Measurements from ENCODE around the gene HPCA. TPM values are rescaled to one million over a fixed set of nuclear protein-coding genes. Genes with fewer than 3 reads are reported as not detected.

HPCA gene
- total RNA-seq, result not detected

- Mint-ChIP-seq H3K27me3 (ENCODE audit: low read depth) (peaks cover 60% of the 10 kb centered on the region), H3K36me3 (ENCODE audit: insufficient read depth) (no peaks in the 10 kb centered on the region), H3K4me3 (no peak within 1 kb of the TSS), H3K4me1 (ENCODE audit: low read depth) (peaks cover 6% of the 10 kb centered on the region), H3K9me3 (no peaks in the 10 kb centered on the region)
- DNase-seq, result no peak
- peak; percentile 72 to 75 for ATAC-seq
Observed at GRCh38 chr1:32886004-32886827, at the start of gene HPCA. Gene HPCA (plus strand): TSS chr1:32886491. CDS start chr1:32888899, 2,408 bp downstream.

- no peaks in the 10 kb centered on the region for H3K4me1 Mint-ChIP-seq (ENCODE audit: low read depth)
- H3K27me3 Mint-ChIP-seq (ENCODE audit: low read depth), result no peaks in the 10 kb centered on the region
- ATAC-seq (no peak), DNase-seq (no peak)
- H3K36me3 Mint-ChIP-seq (ENCODE audit: insufficient read depth), result peaks cover 11% of the 10 kb centered on the region
- H3K4me3 Mint-ChIP-seq, result no peak overlapping the region
- H3K9me3 Mint-ChIP-seq, result no peaks in the 10 kb centered on the region
Observed at GRCh38 chr1:32848354-32849063, 37.8 kb upstream of the HPCA start.

GRCh38 chr1:32855861-32856617 lies 30.3 kb upstream of the HPCA start:
- no peak for ATAC-seq
- Mint-ChIP-seq H3K4me1 (ENCODE audit: low read depth) (no peaks in the 10 kb centered on the region), H3K36me3 (ENCODE audit: insufficient read depth) (peaks cover 28% of the 10 kb centered on the region), H3K9me3 (no peaks in the 10 kb centered on the region), H3K4me3 (no peak overlapping the region), H3K27me3 (ENCODE audit: low read depth) (no peaks in the 10 kb centered on the region)
- DNase-seq, result no peak

GRCh38 chr1:32858136-32858535 lies 28.2 kb upstream of the HPCA start:
- Mint-ChIP-seq H3K4me1 (ENCODE audit: low read depth) (no peaks in the 10 kb centered on the region), H3K36me3 (ENCODE audit: insufficient read depth) (peaks cover 35% of the 10 kb centered on the region), H3K9me3 (no peaks in the 10 kb centered on the region), H3K4me3 (no peak overlapping the region), H3K27me3 (ENCODE audit: low read depth) (no peaks in the 10 kb centered on the region)
- no peak for DNase-seq
- no peak for ATAC-seq

GRCh38 chr1:32858791-32859190 lies 27.5 kb upstream of the HPCA start:
- Mint-ChIP-seq H3K9me3 (no peaks in the 10 kb centered on the region), H3K4me3 (no peak overlapping the region), H3K4me1 (ENCODE audit: low read depth) (no peaks in the 10 kb centered on the region), H3K36me3 (ENCODE audit: insufficient read depth) (peaks cover 38% of the 10 kb centered on the region), H3K27me3 (ENCODE audit: low read depth) (no peaks in the 10 kb centered on the region)
- DNase-seq, result no peak
- ATAC-seq, result no peak

- no peaks in the 10 kb centered on the region for H3K4me1 Mint-ChIP-seq (ENCODE audit: low read depth)
- H3K36me3 Mint-ChIP-seq (ENCODE audit: insufficient read depth), result peaks cover 30% of the 10 kb centered on the region
- no peak overlapping the region for H3K4me3 Mint-ChIP-seq
- DNase-seq, result no peak
- no peaks in the 10 kb centered on the region for H3K27me3 Mint-ChIP-seq (ENCODE audit: low read depth)
- ATAC-seq, result no peak
- no peaks in the 10 kb centered on the region for H3K9me3 Mint-ChIP-seq
Observed at GRCh38 chr1:32859915-32860314, 26.4 kb upstream of the HPCA start.

- H3K4me3 Mint-ChIP-seq, result no peak overlapping the region
- H3K4me1 Mint-ChIP-seq (ENCODE audit: low read depth), result no peaks in the 10 kb centered on the region
- H3K9me3 Mint-ChIP-seq, result no peaks in the 10 kb centered on the region
- no peak for ATAC-seq
- H3K36me3 Mint-ChIP-seq (ENCODE audit: insufficient read depth), result peaks cover 29% of the 10 kb centered on the region
- no peak for DNase-seq
- H3K27me3 Mint-ChIP-seq (ENCODE audit: low read depth), result no peaks in the 10 kb centered on the region
Observed at GRCh38 chr1:32860566-32860965, 25.7 kb upstream of the HPCA start.

GRCh38 chr1:32861904-32862695 lies 24.2 kb upstream of the HPCA start:
- Mint-ChIP-seq H3K36me3 (ENCODE audit: insufficient read depth) (peaks cover 22% of the 10 kb centered on the region), H3K27me3 (ENCODE audit: low read depth) (no peaks in the 10 kb centered on the region), H3K4me1 (ENCODE audit: low read depth) (no peaks in the 10 kb centered on the region), H3K9me3 (no peaks in the 10 kb centered on the region), H3K4me3 (no peak overlapping the region)
- no peak for DNase-seq
- no peak for ATAC-seq

GRCh38 chr1:32863218-32863880 lies 22.9 kb upstream of the HPCA start:
- ATAC-seq (no peak), DNase-seq (no peak)
- Mint-ChIP-seq H3K4me1 (ENCODE audit: low read depth) (no peaks in the 10 kb centered on the region), H3K9me3 (no peaks in the 10 kb centered on the region), H3K27me3 (ENCODE audit: low read depth) (no peaks in the 10 kb centered on the region), H3K4me3 (no peak overlapping the region), H3K36me3 (ENCODE audit: insufficient read depth) (peaks cover 17% of the 10 kb centered on the region)

- H3K4me1 Mint-ChIP-seq (ENCODE audit: low read depth), result no peaks in the 10 kb centered on the region
- H3K27me3 Mint-ChIP-seq (ENCODE audit: low read depth), result no peaks in the 10 kb centered on the region
- DNase-seq (no peak), ATAC-seq (no peak)
- H3K4me3 Mint-ChIP-seq, result no peak overlapping the region
- H3K9me3 Mint-ChIP-seq, result no peaks in the 10 kb centered on the region
- peaks cover 21% of the 10 kb centered on the region for H3K36me3 Mint-ChIP-seq (ENCODE audit: insufficient read depth)
Observed at GRCh38 chr1:32863881-32864245, 22.4 kb upstream of the HPCA start.

- Mint-ChIP-seq H3K4me1 (ENCODE audit: low read depth) (peaks cover 3% of the 10 kb centered on the region), H3K9me3 (no peaks in the 10 kb centered on the region), H3K4me3 (no peak overlapping the region), H3K27me3 (ENCODE audit: low read depth) (peaks cover 5% of the 10 kb centered on the region), H3K36me3 (ENCODE audit: insufficient read depth) (peaks cover 23% of the 10 kb centered on the region)
- DNase-seq, result no peak
- ATAC-seq, result no peak
Observed at GRCh38 chr1:32864375-32865019, 21.8 kb upstream of the HPCA start.

GRCh38 chr1:32865639-32866405 lies 20.5 kb upstream of the HPCA start:
- H3K27me3 Mint-ChIP-seq (ENCODE audit: low read depth), result peaks cover 12% of the 10 kb centered on the region
- no peak overlapping the region for H3K4me3 Mint-ChIP-seq
- no peak for DNase-seq
- peaks cover 10% of the 10 kb centered on the region for H3K4me1 Mint-ChIP-seq (ENCODE audit: low read depth)
- no peaks in the 10 kb centered on the region for H3K9me3 Mint-ChIP-seq
- no peak for ATAC-seq
- peaks cover 24% of the 10 kb centered on the region for H3K36me3 Mint-ChIP-seq (ENCODE audit: insufficient read depth)

- Mint-ChIP-seq H3K4me3 (no peak overlapping the region), H3K36me3 (ENCODE audit: insufficient read depth) (peaks cover 18% of the 10 kb centered on the region), H3K9me3 (no peaks in the 10 kb centered on the region), H3K4me1 (ENCODE audit: low read depth) (peaks cover 19% of the 10 kb centered on the region), H3K27me3 (ENCODE audit: low read depth) (peaks cover 24% of the 10 kb centered on the region)
- DNase-seq (no peak), ATAC-seq (no peak)
Observed at GRCh38 chr1:32867151-32867550, 19.1 kb upstream of the HPCA start.

All from activated T-cell treated with anti-CD3 and anti-CD28 coated beads, Interleukin-2, amount 50 U/mL, for 4 hours (primary cell).